KOPT-K1 (cell line): Measurements from ENCODE around the gene SCT.

Experiments
- H3K27ac ChIP-seq: fragments of 200-600 bp; sonication (generic); 2 replicates; pipeline ENCODE4 v1.5.1; 2016; ENCODE audit warnings: antibody characterized with exemption, mild to moderate bottlenecking, low read depth, low read length; ENCODE audit not compliant: poor library complexity, severe bottlenecking
- H3K36me3 ChIP-seq: fragments of 200-600 bp; sonication (generic); 2 replicates; pipeline ENCODE4 v1.5.1; 2017; ENCODE audit warnings: antibody characterized with exemption, mild to moderate bottlenecking, low read length, moderate library complexity; ENCODE audit not compliant: insufficient read depth
- H3K9me3 ChIP-seq: fragments of 200-600 bp; sonication (generic); 2 replicates; pipeline ENCODE4 v1.5.1; 2017; ENCODE audit warnings: antibody characterized with exemption, low read length, mild to moderate bottlenecking; ENCODE audit not compliant: insufficient read depth, poor library complexity, severe bottlenecking

Gene SCT

DNA sequence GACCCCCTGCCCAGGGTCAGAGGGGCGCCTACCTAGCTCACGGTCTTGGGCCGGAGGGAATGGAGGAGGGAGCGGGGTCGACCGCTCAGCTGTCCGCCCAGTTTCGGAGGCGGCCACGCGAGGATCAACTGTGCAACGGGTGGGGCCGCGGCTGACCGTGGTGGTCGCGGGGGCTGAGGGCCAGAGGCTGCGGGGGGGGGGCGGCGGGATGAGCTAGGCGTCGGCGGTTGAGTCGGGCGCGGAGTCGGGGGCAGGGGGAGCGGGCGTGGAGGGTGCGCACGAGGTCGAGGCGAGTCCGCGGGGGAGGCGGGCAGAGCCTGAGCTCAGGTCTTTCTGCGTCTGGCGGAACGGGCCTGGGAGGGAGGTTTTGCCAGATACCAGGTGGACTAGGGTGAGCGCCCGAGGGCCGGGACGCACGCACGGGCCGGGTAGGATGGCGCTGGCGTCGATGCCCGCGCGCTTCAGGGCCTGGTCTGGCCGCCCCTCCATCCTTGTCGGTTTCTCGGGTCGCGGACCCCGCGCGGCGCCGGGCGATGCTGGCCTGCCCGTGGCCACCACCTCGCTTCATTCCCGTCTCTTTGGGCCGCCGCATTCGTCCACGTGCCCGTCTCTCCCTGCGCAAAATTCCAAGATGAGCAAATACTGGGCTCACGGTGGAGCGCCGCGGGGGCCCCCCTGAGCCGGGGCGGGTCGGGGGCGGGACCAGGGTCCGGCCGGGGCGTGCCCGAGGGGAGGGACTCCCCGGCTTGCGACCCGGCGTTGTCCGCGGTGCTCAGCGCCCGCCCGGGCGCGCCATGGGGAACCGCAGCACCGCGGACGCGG lies 9.7 kb upstream of the SCT start, which contains the start of gene DRD4:
TSS of gene DRD4 (plus strand) at position 759 of the 822 bp plus-strand sequence. CDS start at position 795, 36 bp downstream.
- no peaks in the 10 kb centered on the region for H3K9me3 ChIP-seq
- H3K36me3 ChIP-seq = peaks cover 17% of the 10 kb centered on the region
- no peak within 1 kb of the TSS for H3K27ac ChIP-seq

DNA sequence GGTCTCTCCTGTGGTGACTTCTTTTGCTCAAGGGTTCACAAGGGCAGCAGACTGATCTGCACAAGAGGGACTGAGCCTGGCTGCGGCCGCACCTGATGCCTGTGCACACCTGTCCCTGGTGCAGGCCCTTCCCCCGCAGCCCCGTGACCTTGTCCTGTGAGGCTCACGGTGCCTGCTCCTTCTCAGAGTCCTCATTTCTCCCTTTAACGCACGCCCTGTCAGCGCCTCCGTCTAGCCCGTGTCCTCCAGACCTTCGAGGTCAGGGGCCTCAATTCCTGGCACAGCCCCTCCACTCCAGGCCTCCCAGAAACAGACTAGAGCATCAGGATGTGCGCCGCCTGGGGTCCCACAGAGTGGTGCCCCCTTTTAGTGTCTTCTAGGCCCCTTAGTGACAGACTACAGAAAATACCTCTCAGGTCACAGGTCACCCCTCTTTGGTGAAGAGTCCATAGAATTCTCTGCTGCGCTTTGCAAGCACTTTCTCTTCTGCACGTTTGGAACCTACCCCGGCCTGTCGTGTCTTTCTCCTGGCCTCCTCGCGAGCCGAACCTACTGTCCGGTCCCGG lies 9.0 kb upstream of the SCT start:
- Histone ChIP-seq H3K9me3 (no peaks in the 10 kb centered on the region), H3K36me3 (peaks cover 14% of the 10 kb centered on the region), H3K27ac (no peak overlapping the region)

DNA sequence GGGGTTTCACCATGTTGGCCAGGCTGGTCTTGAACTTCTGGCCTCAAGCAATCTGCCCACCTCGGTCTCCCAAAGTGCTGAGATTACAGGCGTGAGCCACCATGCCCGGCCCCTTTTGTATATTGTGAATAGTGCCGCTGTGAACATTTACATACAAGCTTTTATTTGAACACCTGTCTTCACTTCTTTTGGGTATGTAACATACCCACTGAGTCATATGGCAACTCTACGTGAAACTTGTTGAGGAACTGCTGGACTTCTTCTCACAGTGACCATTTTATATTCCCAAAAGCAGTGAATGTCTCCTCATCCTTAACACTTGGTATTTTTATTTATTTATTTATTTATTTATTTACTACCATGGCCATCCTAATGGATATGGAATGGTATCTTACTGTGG lies 3.9 kb upstream of the SCT start:
- Histone ChIP-seq H3K27ac (no peak overlapping the region), H3K9me3 (no peaks in the 10 kb centered on the region), H3K36me3 (peaks cover 5% of the 10 kb centered on the region; the same call in 1 of the 2 replicates)

DNA sequence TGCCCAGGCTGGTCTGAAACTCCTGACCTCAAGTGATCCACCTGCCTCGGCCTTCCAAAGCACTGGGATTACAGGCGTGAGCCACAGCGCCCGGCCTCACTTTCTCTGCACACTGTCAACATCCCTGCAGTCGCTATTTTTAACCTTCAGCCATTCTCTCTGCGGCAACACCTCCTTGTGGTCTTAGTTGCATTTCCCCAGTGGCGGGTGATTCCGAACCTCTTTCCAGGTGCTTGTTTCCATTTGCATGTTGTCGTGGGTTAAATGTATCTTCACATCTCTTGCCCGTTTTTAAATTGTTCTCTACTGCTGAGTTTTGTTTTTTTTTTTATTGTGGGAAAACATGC lies 2.2 kb upstream of the SCT start:
- no peaks in the 10 kb centered on the region for H3K9me3 ChIP-seq
- no peak overlapping the region for H3K27ac ChIP-seq
- peaks cover 5% of the 10 kb centered on the region; the same call in 1 of the 2 replicates for H3K36me3 ChIP-seq

DNA sequence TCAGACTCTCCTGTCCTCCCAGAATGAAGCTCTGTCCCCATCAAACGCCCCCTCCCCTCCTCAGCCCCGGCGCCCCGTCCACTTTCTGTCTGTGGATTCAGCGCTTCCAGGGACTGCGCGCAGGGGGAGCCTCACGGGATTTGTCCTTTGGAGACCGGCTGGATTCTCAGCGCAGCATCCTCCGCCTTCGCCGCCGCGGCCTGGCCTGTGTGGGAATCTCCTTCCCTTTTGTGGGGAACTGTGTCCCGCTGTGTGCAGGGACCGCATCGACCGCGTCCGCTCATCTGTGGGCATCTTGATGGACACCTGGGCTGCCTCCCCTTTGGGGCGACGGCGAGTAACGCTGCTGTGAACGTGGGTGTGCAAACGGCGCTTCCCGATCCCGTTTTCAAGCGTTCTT lies 1.1 kb upstream of the SCT start:
- Histone ChIP-seq H3K36me3 (peaks cover 5% of the 10 kb centered on the region; the same call in 1 of the 2 replicates), H3K27ac (no peak overlapping the region), H3K9me3 (no peaks in the 10 kb centered on the region)

DNA sequence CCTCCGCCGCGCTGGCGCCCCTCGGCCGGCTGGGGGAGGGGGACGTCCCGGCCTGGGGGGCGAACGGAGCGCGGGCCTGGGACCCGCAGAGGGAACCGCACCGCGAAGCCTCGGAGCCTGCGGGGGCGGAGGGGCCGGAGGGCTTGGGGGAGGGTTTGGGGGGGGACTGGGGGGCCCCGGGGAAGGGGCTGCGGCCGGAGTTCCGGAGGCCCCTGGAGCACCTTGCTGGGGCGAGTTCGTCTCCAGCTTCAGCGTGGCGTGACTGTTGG lies 261 bp upstream of the SCT start:
- H3K9me3 ChIP-seq = no peaks in the 10 kb centered on the region
- peaks cover 5% of the 10 kb centered on the region for H3K36me3 ChIP-seq

DNA sequence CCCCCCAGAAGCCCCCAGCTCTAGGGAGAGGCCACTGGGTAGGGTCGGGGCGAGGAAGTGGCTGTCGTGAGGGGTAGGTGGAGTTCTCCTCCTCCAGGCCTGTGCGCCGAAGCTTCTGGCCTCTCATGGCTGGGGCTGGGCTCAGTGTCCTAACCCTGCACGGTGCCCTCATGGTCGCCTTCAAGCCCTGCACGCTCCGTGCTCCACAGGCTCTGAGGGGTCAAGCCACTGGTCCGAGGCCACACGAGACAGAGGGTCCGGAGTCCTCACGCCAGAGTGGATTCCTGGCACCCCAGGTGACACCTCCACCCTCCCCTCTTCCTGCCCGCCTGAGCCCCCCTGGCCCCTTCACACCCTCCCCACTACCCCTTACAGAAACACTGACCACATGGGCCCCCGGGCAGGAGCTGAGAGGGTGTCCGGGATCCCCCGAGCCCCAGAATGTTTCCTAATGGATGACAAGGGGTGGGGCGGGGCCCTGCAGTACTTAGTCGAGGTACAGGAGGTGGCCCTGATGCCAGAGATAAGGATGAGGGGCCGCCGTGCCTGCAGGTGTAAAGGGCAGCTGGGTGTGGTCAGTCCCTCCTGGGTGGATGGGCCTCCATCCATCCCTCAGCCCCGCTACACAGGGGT lies 1.2 kb downstream of the SCT start:
- no peaks in the 10 kb centered on the region; the same call in 1 of the 2 replicates for H3K36me3 ChIP-seq
- no peaks in the 10 kb centered on the region for H3K9me3 ChIP-seq
- H3K27ac ChIP-seq = no peak overlapping the region

More for the DNA sequence above, 261 bp upstream of the SCT start:
- H3K27ac ChIP-seq = no peak overlapping the region

DNA sequence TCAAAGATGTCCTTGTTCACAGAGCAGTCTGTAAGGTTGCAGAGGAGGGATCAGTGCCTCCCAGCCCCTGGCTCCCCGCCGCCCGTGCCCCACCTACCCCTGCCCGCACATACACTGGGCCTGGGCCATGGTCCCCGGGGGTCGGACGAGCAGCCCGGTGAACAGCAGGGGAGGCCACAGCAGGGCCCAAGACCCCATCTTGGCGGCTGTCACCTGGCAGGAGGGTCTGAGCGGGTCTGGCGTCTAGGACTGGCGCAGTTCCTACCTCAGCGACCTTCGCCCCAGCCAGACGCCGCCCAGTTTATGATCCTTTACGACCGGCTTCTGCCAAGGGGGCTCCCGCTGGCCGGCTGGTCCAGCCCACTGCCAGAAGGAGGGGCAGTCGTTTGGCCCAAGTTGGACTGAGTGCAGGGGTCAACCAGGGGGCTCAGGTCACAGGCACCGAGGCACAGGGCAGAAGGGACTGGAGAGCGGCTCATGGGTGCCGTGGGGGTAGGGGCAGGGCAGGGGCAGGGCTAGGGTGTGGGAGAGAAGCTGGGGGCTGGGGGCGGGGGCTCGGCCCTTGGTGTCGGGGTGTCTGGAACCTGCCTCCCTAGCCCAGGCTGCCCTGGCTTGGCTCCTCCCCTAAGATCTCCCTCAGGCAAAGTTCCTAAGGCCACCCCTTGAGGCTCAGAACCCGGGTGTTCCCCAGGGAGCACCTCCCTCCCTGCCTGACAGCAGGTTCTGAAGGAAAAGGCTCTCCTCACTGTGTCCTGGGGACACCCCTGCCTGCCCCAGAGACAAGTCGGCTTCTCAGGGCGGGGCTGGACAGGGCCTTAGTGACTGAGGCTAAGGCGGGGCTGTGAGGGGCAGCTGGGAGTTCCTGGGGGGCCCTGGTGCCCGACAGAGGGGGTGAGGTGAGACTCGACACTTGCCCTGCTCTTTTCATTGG lies 2.0 kb downstream of the SCT start, which contains the start of gene CDHR5:
TSS of gene CDHR5 (minus strand) at position 251 of the 931 bp plus-strand sequence. CDS start at position 198, 53 bp downstream.
- Histone ChIP-seq H3K9me3 (no peaks in the 10 kb centered on the region), H3K27ac (no peak within 1 kb of the TSS), H3K36me3 (no peaks in the 10 kb centered on the region; the same call in 1 of the 2 replicates)

DNA sequence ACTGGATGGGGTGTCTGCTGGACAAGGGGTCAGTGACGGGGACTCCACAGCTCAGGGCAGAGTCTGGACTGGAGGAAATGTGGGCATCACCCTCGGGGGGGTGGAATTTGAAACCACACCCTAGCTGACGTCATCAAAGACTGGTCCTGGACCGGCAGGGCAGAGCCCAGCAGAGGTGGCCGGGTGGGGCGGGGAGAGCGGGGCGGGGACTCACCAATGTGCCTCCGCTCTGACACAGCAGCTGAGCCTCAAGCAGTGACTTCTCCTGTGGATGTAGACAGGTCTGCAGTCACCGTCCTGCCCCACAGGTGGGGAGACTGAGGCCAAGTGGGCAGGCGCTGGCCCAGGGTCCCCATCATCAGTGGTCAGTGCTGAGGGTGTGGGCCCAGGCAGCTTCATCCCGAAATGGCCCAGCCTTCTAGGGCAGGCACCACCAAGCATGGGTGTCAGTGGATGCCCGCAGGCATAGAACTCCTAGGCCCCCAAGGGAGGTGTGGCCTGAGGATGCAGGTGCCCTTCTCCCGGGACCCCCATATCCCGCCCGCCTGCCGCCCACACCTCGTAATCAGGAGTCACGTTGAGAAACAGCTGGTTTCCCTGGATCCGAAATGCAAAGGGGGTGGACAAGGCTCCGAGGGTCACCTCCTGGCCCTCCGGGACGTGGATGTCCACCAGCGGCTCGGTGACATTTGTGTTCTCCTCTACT lies 2.8 kb downstream of the SCT start:
- Histone ChIP-seq H3K27ac (no peak overlapping the region), H3K36me3 (no peaks in the 10 kb centered on the region; the same call in 1 of the 2 replicates), H3K9me3 (no peaks in the 10 kb centered on the region)

DNA sequence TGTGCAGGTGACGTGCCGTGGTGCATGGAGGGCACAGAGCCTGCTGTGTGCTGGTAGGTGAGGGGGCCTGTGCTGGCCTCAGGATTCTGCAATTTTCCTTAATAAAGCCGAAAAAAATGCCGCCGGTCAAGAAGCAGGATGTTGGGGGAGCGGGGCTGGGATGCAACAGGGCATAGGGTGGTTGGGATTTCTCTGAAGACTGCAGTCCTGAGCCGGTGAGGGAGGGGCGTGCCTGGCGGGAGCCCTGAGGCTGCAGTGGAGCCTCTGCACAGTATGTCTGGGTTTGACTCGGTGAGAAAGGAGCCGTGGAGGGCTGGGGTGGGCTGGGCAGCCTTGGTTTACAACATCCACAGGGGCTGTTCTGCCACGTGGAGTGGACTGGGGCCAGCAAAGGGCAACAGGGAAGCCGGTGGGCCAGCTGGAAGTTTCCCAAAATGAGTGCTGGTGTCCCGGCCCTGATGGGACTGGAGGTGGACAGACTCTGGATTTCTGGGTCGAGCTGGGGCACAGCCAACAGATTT lies 3.6 kb downstream of the SCT start:
- Histone ChIP-seq H3K36me3 (peaks cover 4% of the 10 kb centered on the region; the same call in 1 of the 2 replicates), H3K9me3 (no peaks in the 10 kb centered on the region), H3K27ac (no peak overlapping the region)

DNA sequence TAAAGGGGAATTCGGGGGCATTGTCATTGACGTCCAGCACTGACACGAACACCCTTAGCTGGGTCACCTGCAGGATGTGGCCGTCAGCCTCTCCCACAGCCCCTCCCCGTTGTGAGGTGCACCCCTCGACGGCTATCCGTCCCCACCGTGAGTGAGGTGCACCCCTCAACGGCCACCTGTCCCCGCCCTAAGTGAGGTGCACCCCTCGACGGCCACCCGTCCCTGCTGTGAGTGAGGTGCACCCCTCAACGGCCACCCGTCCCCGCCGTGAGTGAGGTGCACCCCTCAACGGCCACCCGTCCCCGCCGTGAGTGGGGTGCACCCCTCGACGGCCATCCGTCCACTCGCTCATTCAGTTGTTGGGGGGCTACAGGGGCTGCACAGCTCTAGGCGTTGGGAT lies 5.1 kb downstream of the SCT start:
- Histone ChIP-seq H3K27ac (no peak overlapping the region), H3K36me3 (peaks cover 18% of the 10 kb centered on the region; the same call in 1 of the 2 replicates), H3K9me3 (no peaks in the 10 kb centered on the region)

DNA sequence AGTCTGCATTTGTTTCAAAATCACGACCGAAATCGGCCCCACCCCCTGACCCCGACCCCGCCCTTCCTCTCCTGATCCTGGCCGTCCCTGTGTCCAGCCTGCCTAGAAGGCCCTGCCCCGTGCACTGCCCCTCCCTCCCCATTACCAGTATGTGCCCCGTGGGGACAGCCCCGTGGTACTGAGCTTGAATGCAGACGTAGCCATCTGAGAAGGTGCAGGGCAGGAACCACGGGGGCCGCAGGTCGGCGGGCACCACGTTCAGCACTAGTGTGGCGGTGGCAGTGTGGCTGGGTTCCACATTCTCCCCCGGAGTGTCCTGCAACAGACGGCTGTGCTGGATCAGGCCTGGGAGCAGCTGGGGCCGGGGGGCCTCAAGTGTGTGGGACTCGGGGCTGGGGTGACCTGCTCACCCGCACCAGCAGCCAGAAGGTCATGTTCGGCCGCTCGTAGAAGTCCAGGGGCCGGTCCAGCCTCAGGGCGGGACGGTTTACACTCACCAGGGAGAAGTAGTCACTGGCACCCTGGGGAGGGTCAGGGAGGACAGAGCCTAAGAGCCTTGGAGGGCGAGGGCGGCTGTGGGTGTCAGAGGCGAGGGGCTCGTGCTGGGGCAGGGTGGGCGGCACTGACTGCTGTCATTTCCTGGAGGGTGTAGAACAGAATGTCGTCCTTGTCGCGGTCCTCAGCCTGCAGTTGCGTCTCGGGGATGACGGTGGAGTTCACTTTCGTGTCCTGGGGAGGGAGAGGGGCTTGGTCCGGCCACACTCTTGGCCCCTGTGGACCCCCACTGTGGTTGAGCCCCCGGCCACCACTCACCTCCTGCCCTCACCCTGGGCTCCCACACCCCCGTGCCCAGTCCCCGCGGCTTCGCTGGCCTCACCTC lies 5.8 kb downstream of the SCT start:
- peaks cover 18% of the 10 kb centered on the region; the same call in 1 of the 2 replicates for H3K36me3 ChIP-seq
- no peak overlapping the region for H3K27ac ChIP-seq
- H3K9me3 ChIP-seq = no peaks in the 10 kb centered on the region

DNA sequence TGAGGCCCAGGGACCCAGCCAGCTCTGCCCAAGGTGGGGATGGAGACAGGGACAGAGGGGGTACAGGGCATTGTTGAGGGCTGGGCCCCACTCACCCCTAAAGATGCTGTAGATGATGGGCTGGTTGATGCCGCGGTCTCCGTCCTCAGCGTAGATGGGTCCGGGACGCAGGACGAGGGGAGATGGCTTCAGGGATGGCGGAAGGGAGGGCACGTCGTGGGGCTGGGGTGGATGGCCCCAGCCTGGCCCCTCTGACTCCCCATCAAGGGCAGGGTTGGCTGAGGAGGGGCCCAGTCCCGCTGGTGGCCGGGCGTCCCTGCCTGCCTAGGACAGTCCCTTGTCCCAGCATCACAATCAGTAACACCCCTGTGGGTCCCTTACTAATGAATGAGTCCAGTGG lies 6.8 kb downstream of the SCT start:
- Histone ChIP-seq H3K27ac (no peak overlapping the region), H3K9me3 (no peaks in the 10 kb centered on the region), H3K36me3 (peaks cover 18% of the 10 kb centered on the region; the same call in 1 of the 2 replicates)
